ENCODE measurements around the gene YKT6.

The YKT6 gene

DNA sequence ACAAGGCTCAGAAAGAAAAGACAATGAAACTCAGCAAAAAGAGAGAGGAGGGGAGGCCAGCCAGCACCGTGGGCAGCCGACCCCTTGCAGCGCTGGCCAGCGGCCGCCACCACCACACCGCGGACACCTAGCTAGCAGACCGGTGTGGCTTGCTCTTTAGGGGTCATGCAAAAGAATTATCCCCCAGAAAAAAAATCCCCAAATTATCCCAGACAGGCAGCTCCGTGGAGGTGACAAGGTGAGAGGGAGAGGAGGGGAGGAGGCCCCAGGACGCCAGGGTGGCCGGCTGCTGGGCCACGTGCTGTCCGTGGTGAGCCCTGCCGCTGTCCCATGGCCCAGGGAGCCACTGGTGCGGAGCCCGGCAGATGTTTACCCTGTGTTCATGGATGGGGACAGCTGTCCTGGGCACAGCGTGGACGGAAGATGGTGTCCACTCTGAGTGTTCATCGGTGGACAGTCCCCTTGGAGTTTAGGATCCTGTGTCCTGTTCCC, 16.5 kb downstream of the YKT6 start:
- no peak overlapping the region for H3K27ac ChIP-seq (ENCODE audit: low read length)
- H3K4me2 ChIP-seq (ENCODE audit: insufficient read depth, low read length), result no peak overlapping the region

GRCh38 chr7:44217852-44218402, 17.1 kb downstream of the YKT6 start:
- H3K4me2 ChIP-seq (ENCODE audit: insufficient read depth, low read length), result no peak overlapping the region
- no peaks in the 10 kb centered on the region for H3K9me3 ChIP-seq (ENCODE audit: insufficient read depth, low read length, severe bottlenecking)
- H3K4me1 ChIP-seq (ENCODE audit: insufficient read depth, low read length), result no peaks in the 10 kb centered on the region
- H4K20me1 ChIP-seq (ENCODE audit: insufficient read depth, low read length), result peaks cover 13% of the 10 kb centered on the region
- H3K27ac ChIP-seq (ENCODE audit: low read length), result no peak overlapping the region
- no peak overlapping the region for H3K9ac ChIP-seq (ENCODE audit: low read depth, low read length)
- H3K27me3 ChIP-seq (ENCODE audit: insufficient read depth, low read length, poor library complexity), result no peaks in the 10 kb centered on the region
- peaks cover 13% of the 10 kb centered on the region for H3K36me3 ChIP-seq (ENCODE audit: insufficient read depth, low read length)
- no peaks in the 10 kb centered on the region for H3K79me2 ChIP-seq (ENCODE audit: insufficient read depth, low read length)
- H3K4me3 ChIP-seq (ENCODE audit: low read depth in 1 of 2, low read length in 2 of 2), result no peak overlapping the region
- H2AFZ ChIP-seq (ENCODE audit: low read depth, low read length), result no peak overlapping the region
- no peak for TF ChIP-seq EZH2 (IDR thresholded peaks at IDR 0.05; ENCODE audit: borderline replicate concordance, low read depth, low read length, severe bottlenecking)
- ATAC-seq (ENCODE audit: insufficient read depth, low read depth) (no peak), DNase-seq (no peak)

More for the DNA sequence above, 16.5 kb downstream of the YKT6 start:
- Histone ChIP-seq H2AFZ (ENCODE audit: low read depth, low read length) (no peak overlapping the region), H3K9ac (ENCODE audit: low read depth, low read length) (no peak overlapping the region), H3K79me2 (ENCODE audit: insufficient read depth, low read length) (no peaks in the 10 kb centered on the region), H3K36me3 (ENCODE audit: insufficient read depth, low read length) (peaks cover 20% of the 10 kb centered on the region), H3K27me3 (ENCODE audit: insufficient read depth, low read length, poor library complexity) (no peaks in the 10 kb centered on the region), H3K4me1 (ENCODE audit: insufficient read depth, low read length) (no peaks in the 10 kb centered on the region), H4K20me1 (ENCODE audit: insufficient read depth, low read length) (peaks cover 16% of the 10 kb centered on the region), H3K9me3 (ENCODE audit: insufficient read depth, low read length, severe bottlenecking) (no peaks in the 10 kb centered on the region), H3K4me3 (ENCODE audit: low read depth in 1 of 2, low read length in 2 of 2) (no peak overlapping the region)
- TF ChIP-seq, protein P1, sequence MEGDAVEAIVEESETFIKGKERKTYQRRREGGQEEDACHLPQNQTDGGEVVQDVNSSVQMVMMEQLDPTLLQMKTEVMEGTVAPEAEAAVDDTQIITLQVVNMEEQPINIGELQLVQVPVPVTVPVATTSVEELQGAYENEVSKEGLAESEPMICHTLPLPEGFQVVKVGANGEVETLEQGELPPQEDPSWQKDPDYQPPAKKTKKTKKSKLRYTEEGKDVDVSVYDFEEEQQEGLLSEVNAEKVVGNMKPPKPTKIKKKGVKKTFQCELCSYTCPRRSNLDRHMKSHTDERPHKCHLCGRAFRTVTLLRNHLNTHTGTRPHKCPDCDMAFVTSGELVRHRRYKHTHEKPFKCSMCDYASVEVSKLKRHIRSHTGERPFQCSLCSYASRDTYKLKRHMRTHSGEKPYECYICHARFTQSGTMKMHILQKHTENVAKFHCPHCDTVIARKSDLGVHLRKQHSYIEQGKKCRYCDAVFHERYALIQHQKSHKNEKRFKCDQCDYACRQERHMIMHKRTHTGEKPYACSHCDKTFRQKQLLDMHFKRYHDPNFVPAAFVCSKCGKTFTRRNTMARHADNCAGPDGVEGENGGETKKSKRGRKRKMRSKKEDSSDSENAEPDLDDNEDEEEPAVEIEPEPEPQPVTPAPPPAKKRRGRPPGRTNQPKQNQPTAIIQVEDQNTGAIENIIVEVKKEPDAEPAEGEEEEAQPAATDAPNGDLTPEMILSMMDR (IDR thresholded peaks at IDR 0.05; ENCODE audit: borderline replicate concordance, extremely low read depth, low read length, poor library complexity, severe bottlenecking), result no peak
- TF ChIP-seq EZH2 (IDR thresholded peaks at IDR 0.05; ENCODE audit: borderline replicate concordance, low read depth, low read length, severe bottlenecking), result no peak
- DNase-seq (no peak), ATAC-seq (ENCODE audit: insufficient read depth, low read depth) (no peak)

GRCh38 chr7:44218418-44219201, 17.8 kb downstream of the YKT6 start:
- TF ChIP-seq, protein P1 (IDR thresholded peaks at IDR 0.05; ENCODE audit: borderline replicate concordance, extremely low read depth, low read length, poor library complexity, severe bottlenecking), result no peak
- TF ChIP-seq EZH2 (IDR thresholded peaks at IDR 0.05; ENCODE audit: borderline replicate concordance, low read depth, low read length, severe bottlenecking), result no peak
- Histone ChIP-seq H3K9me3 (ENCODE audit: insufficient read depth, low read length, severe bottlenecking) (no peaks in the 10 kb centered on the region), H2AFZ (ENCODE audit: low read depth, low read length) (no peak overlapping the region), H4K20me1 (ENCODE audit: insufficient read depth, low read length) (peaks cover 7% of the 10 kb centered on the region; the same call in 1 of the 2 replicates), H3K4me2 (ENCODE audit: insufficient read depth, low read length) (no peak overlapping the region), H3K79me2 (ENCODE audit: insufficient read depth, low read length) (no peaks in the 10 kb centered on the region), H3K27me3 (ENCODE audit: insufficient read depth, low read length, poor library complexity) (no peaks in the 10 kb centered on the region), H3K4me3 (ENCODE audit: low read depth in 1 of 2, low read length in 2 of 2) (no peak overlapping the region), H3K4me1 (ENCODE audit: insufficient read depth, low read length) (no peaks in the 10 kb centered on the region), H3K27ac (ENCODE audit: low read length) (no peak overlapping the region), H3K9ac (ENCODE audit: low read depth, low read length) (no peak overlapping the region), H3K36me3 (ENCODE audit: insufficient read depth, low read length) (peaks cover 6% of the 10 kb centered on the region; the same call in 1 of the 2 replicates)
- DNase-seq (no peak), ATAC-seq (ENCODE audit: insufficient read depth, low read depth) (no peak)

Data from DND-41 (cell line).